ENCODE results near the gene THADA.

THADA gene

DNA sequence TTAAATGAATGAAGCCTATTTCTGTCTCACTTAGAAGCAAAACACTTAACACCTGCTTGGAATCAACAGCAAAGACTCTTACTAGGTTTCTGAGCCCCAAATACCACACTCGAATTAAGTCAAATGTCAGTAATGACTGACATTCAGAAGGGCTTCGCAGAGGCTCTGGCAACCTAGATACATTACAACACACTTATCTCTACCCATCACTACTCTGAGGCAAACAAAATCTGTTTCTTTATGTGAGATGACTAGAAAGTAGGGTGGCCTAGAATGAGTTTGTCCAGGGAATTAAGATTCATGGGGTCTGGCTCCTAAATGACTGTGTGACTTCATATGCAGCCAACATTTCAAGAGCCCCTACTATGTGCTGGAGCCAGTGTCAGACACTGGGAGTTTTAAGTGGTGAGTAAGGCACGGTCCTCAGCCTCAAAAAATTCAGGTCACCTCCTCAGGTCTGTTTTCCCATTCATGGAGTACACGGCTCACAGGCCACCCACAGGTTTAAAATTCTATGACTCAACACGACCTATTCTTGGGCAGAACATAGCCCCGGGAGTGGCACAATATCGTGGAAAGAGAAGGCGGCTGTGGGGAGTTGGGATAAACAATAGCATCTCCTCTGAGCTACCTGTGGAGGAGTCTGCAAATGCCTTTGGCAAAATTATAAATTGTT lies 219.2 kb downstream of the THADA start:
- H3K36me3 ChIP-seq (ENCODE audit: control insufficient read depth, low read length), result peaks cover under 1% of the 10 kb centered on the region; the same call in 1 of the 2 replicates
- no peak overlapping the region for H3K4me2 ChIP-seq (ENCODE audit: low read length)
- H3K9me3 ChIP-seq (ENCODE audit: control insufficient read depth, insufficient read depth, low read length), result no peaks in the 10 kb centered on the region
- H3K4me1 ChIP-seq (ENCODE audit: control insufficient read depth, low read length), result no peaks in the 10 kb centered on the region
- no peaks in the 10 kb centered on the region for H3K79me2 ChIP-seq (ENCODE audit: control insufficient read depth, low read length)
- H3K27ac ChIP-seq (ENCODE audit: low read depth, low read length), result no peak overlapping the region
- no peaks in the 10 kb centered on the region for H3K27me3 ChIP-seq (ENCODE audit: control insufficient read depth, low read length)
- no peaks in the 10 kb centered on the region for H3K9me2 ChIP-seq (replicated peaks; ENCODE audit: control insufficient read depth, low read length)
- no peaks in the 10 kb centered on the region for H3F3A ChIP-seq (ENCODE audit: control insufficient read depth, insufficient read depth)
- no peak for TF ChIP-seq EZH2phosphoT487 (IDR thresholded peaks at IDR 0.05; ENCODE audit: borderline replicate concordance, low read length)
- TF ChIP-seq, protein P1, sequence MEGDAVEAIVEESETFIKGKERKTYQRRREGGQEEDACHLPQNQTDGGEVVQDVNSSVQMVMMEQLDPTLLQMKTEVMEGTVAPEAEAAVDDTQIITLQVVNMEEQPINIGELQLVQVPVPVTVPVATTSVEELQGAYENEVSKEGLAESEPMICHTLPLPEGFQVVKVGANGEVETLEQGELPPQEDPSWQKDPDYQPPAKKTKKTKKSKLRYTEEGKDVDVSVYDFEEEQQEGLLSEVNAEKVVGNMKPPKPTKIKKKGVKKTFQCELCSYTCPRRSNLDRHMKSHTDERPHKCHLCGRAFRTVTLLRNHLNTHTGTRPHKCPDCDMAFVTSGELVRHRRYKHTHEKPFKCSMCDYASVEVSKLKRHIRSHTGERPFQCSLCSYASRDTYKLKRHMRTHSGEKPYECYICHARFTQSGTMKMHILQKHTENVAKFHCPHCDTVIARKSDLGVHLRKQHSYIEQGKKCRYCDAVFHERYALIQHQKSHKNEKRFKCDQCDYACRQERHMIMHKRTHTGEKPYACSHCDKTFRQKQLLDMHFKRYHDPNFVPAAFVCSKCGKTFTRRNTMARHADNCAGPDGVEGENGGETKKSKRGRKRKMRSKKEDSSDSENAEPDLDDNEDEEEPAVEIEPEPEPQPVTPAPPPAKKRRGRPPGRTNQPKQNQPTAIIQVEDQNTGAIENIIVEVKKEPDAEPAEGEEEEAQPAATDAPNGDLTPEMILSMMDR (IDR thresholded peaks at IDR 0.05; ENCODE audit: low read depth, low read length, poor library complexity, severe bottlenecking), result no peak
- H3K4me3 ChIP-seq (ENCODE audit: low read length), result no peak overlapping the region
- no peaks in the 10 kb centered on the region for H4K20me1 ChIP-seq (ENCODE audit: control insufficient read depth, insufficient read depth, low read depth, low read length)

GRCh38 chr2:43375746-43376522 lies 219.9 kb downstream of the THADA start:
- no peak overlapping the region for H3K4me2 ChIP-seq (ENCODE audit: low read length)
- no peaks in the 10 kb centered on the region for H3K9me2 ChIP-seq (replicated peaks; ENCODE audit: control insufficient read depth, low read length)
- no peaks in the 10 kb centered on the region for H3K79me2 ChIP-seq (ENCODE audit: control insufficient read depth, low read length)
- H3K4me1 ChIP-seq (ENCODE audit: control insufficient read depth, low read length), result no peaks in the 10 kb centered on the region
- no peak overlapping the region for H3K4me3 ChIP-seq (ENCODE audit: low read length)
- TF ChIP-seq EZH2phosphoT487 (IDR thresholded peaks at IDR 0.05; ENCODE audit: borderline replicate concordance, low read length), result no peak
- TF ChIP-seq, protein P1 (IDR thresholded peaks at IDR 0.05; ENCODE audit: low read depth, low read length, poor library complexity, severe bottlenecking), result no peak
- no peaks in the 10 kb centered on the region for H3K27me3 ChIP-seq (ENCODE audit: control insufficient read depth, low read length)
- no peaks in the 10 kb centered on the region for H4K20me1 ChIP-seq (ENCODE audit: control insufficient read depth, insufficient read depth, low read depth, low read length)
- H3K27ac ChIP-seq (ENCODE audit: low read depth, low read length), result no peak overlapping the region
- no peaks in the 10 kb centered on the region for H3F3A ChIP-seq (ENCODE audit: control insufficient read depth, insufficient read depth)
- no peaks in the 10 kb centered on the region for H3K36me3 ChIP-seq (ENCODE audit: control insufficient read depth, low read length)
- no peaks in the 10 kb centered on the region for H3K9me3 ChIP-seq (ENCODE audit: control insufficient read depth, insufficient read depth, low read length)

GRCh38 chr2:43372416-43373081 lies 223.3 kb downstream of the THADA start:
- Histone ChIP-seq H3K27me3 (ENCODE audit: control insufficient read depth, low read length) (no peaks in the 10 kb centered on the region), H3K27ac (ENCODE audit: low read depth, low read length) (no peak overlapping the region), H3K9me2 (replicated peaks; ENCODE audit: control insufficient read depth, low read length) (no peaks in the 10 kb centered on the region), H3F3A (ENCODE audit: control insufficient read depth, insufficient read depth) (no peaks in the 10 kb centered on the region), H4K20me1 (ENCODE audit: control insufficient read depth, insufficient read depth, low read depth, low read length) (no peaks in the 10 kb centered on the region), H3K36me3 (ENCODE audit: control insufficient read depth, low read length) (no peaks in the 10 kb centered on the region), H3K79me2 (ENCODE audit: control insufficient read depth, low read length) (no peaks in the 10 kb centered on the region), H3K4me1 (ENCODE audit: control insufficient read depth, low read length) (no peaks in the 10 kb centered on the region), H3K4me3 (ENCODE audit: low read length) (no peak overlapping the region), H3K9me3 (ENCODE audit: control insufficient read depth, insufficient read depth, low read length) (no peaks in the 10 kb centered on the region), H3K4me2 (ENCODE audit: low read length) (no peak overlapping the region)
- TF ChIP-seq, protein P1 (IDR thresholded peaks at IDR 0.05; ENCODE audit: low read depth, low read length, poor library complexity, severe bottlenecking), result no peak
- TF ChIP-seq EZH2phosphoT487 (IDR thresholded peaks at IDR 0.05; ENCODE audit: borderline replicate concordance, low read length), result no peak

All from DOHH2 (cell line).